ENCODE data around the gene SUGT1. TPM values are rescaled to one million over a fixed set of nuclear protein-coding genes. Genes with fewer than 3 reads are reported as not detected.
"Not testable (repeated sequence)": the region's sequence is repeated elsewhere in the genome, so short reads cannot be mapped to it uniquely, and the experiment has no call there.

Gene SUGT1
- total RNA-seq (10 to 100 TPM; 21.9 to 48.5 (median 39.4) TPM), polyA plus RNA-seq (10 to 100 TPM; 34.8 to 49.0 (median 42.9) TPM)

DNA sequence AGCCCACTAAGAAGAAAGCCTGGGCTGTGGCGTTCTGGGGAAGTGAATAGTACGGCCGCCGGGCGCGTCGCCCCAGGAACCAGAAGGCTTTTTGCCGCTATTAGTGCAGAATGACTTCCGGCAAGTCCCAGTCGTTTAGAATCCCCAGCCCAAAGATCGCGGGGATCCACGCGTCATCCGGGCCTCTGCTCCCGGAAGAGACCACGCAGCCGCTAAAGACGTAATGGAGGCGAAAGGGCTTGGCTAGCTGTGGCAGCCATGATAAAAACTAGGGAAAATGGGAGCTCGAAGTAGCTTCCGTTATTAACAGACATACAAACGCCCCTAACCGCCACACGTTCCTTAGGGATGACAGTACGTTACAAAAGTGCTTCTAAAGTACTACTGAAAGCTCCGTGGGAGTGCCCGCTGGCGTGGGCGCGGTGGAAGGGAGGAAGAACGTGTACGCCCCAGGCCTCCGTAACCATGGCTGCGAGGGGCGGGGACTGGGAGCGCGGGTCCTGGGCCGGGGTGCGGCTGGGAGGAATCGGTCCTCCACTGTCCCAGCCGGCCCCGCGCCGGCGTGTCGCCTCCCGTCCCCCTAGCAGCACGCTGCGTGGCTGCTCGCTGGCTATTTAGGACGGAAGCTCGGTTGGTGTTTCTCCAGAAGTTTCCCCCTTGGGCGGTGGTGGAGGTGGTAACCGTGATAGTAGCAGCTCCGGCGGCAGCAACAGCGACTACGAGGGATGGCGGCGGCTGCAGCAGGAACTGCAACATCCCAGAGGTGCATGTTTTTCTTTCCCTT is at the start of gene SUGT1:
Gene SUGT1, plus strand, starts transcription at position 641 of the 784 bp plus-strand sequence. Its CDS starts 85 bp downstream, at position 726.
- TF ChIP-seq CTCF (IDR thresholded peaks at IDR 0.05) = peak in 2 of 4 experiments; percentile 61 to 64
- peak; percentile 73 to 93 (median 86) for TF ChIP-seq POLR2AphosphoS5 (IDR thresholded peaks at IDR 0.05)
- TF ChIP-seq POLR2A (IDR thresholded peaks at IDR 0.05) = peak; percentile 72 to 73
- peak in 1 of 4 donors; percentile 37 for TF ChIP-seq EP300 (IDR thresholded peaks at IDR 0.05)
- peaks cover 0 to 17% (median 1%) of the 10 kb centered on the region in 4 donors for H3K36me3 ChIP-seq
- H3K9me3 ChIP-seq = no peaks in the 10 kb centered on the region
- peak within 1 kb of the TSS; percentile 93 to 95 (median 94) for H3K27ac ChIP-seq
- WGBS, 2 donors = 0% methylated on average over 61 of the region's 61 CpGs
- H3K27me3 ChIP-seq = no peaks in the 10 kb centered on the region
- intact Hi-C loops (cut with DNase I) = loop anchor here (2.0 to 10.0 kb wide), 4 partner anchors 35 to 1068 kb away; partner anchors contain the start of genes VPS36 and WDFY2
- peak within 1 kb of the TSS; percentile 70 to 85 (median 74) for H3K4me3 ChIP-seq
- DNase-seq = peak; percentile 98
- H3K4me1 ChIP-seq = peaks cover 0 to 45% (median 33%) of the 10 kb centered on the region in 4 donors

DNA sequence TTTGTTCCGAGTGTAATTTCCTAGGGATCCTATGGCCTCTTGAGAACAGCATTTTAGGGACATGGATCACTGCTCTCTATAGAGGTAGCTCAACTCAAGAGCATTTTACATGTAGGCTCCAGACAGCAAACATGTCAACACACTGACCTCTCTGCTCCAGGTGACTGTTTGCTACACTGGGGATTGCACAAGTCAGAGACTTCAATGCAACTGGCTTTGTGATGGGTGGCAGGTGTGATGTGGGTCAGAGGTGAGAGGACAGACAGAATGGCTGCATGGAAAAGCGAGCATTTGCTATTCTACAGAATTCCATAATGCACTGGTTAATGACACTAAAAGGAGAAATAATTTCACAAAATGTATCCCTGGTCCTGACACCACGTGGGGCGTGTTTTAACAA is 49.3 kb upstream of the SUGT1 start:
- H3K9me3 ChIP-seq; H3K36me3 ChIP-seq; H3K4me3 ChIP-seq; DNase-seq; H3K27ac ChIP-seq; intact Hi-C loops (cut with DNase I); H3K27me3 ChIP-seq: not testable (repeated sequence)
- H3K4me1 ChIP-seq = peaks cover 0 to 11% (median 9%) of the 10 kb centered on the region in 4 donors
- 73 to 86% methylated on average over 2 of the region's 4 CpGs for WGBS, 2 donors

GRCh38 chr13:52606126-52606525 is 46.5 kb upstream of the SUGT1 start:
- H3K4me1 ChIP-seq; H3K27ac ChIP-seq; H3K36me3 ChIP-seq; H3K27me3 ChIP-seq; intact Hi-C loops (cut with DNase I); H3K4me3 ChIP-seq; H3K9me3 ChIP-seq; DNase-seq: not testable (repeated sequence)
- 83 to 85% methylated on average over 6 of the region's 6 CpGs for WGBS, 2 donors

DNA sequence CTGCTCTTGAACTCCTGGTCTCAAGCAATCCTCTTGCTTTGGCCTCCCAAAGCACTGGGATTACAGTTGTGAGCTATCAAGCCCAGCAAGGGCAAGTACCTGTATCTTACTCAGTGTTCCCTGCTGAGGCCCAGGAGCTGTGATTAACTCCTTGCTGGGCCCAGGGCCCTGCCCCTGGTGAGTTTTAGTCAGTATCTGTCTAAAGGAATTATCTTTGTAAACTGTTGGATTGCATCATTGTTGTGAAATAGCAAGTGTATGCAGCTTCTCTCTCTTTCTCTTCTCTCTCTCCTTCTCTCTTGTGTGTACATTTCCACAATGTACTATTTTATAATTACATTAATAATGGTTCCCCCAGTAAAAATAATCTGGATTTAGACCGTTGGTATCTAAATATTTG is 45.8 kb upstream of the SUGT1 start:
- H3K27me3 ChIP-seq; H3K4me1 ChIP-seq; H3K36me3 ChIP-seq; intact Hi-C loops (cut with DNase I); H3K9me3 ChIP-seq; H3K27ac ChIP-seq; H3K4me3 ChIP-seq; DNase-seq: not testable (repeated sequence)
- WGBS, 2 donors = 46 to 72% methylated on average over 1 of the region's 1 CpG

- H3K9me3 ChIP-seq; H3K4me1 ChIP-seq; H3K27ac ChIP-seq; H3K4me3 ChIP-seq; DNase-seq; intact Hi-C loops (cut with DNase I); H3K36me3 ChIP-seq; H3K27me3 ChIP-seq: not testable (repeated sequence)
- WGBS, 2 donors = 44 to 52% methylated on average over 8 of the region's 8 CpGs
These were observed 44.5 kb upstream of the SUGT1 start for GRCh38 chr13:52608184-52608583.

- H3K27ac ChIP-seq; H3K4me3 ChIP-seq; intact Hi-C loops (cut with DNase I); H3K27me3 ChIP-seq; DNase-seq; H3K4me1 ChIP-seq; H3K9me3 ChIP-seq; H3K36me3 ChIP-seq: not testable (repeated sequence)
- WGBS, 2 donors = 41 to 65% methylated on average over 10 of the region's 10 CpGs
- peak in 2 of 4 experiments; percentile 21 to 22 for TF ChIP-seq CTCF (IDR thresholded peaks at IDR 0.05)
These were observed 43.5 kb upstream of the SUGT1 start for GRCh38 chr13:52609013-52609606.

DNA sequence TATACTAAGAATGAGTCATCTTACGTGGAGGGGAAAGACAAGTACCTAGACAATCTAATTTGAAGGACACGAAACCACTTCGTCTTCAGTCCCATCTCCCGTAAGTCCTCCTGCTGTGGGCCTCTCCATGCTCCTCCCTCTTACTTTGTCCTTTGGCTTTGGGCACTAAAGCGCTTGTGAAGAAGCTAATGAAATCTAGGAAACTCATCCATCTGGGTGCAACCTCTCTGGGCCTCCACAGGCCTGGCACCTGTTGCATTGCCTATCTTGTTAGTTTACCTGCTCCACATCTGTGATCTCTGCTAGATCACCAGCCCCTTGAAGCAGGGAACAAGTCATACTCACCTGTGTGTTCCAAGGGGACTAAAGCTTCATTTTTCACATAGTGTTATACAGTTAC is 42.5 kb upstream of the SUGT1 start:
- WGBS, 2 donors = 86 to 91% methylated on average over 5 of the region's 5 CpGs
- H3K9me3 ChIP-seq; intact Hi-C loops (cut with DNase I); H3K36me3 ChIP-seq; H3K4me3 ChIP-seq; H3K27me3 ChIP-seq; H3K27ac ChIP-seq; H3K4me1 ChIP-seq; DNase-seq: not testable (repeated sequence)

Data from sigmoid colon (tissue), 7 donors.